Right atrium auricular region (tissue), 2 donors: Measurements from ENCODE around the gene KLK6. TPM values are rescaled to one million over a fixed set of nuclear protein-coding genes. Genes with fewer than 3 reads are reported as not detected.

Source experiments
- DNase-seq: peaks from one replicate; pipeline ENCODE4 v3.0.0-alpha.2; 2019; ENCODE audit warnings: low spot score
- H3K27ac ChIP-seq, 2 donors: fragments of 200-600 bp; sonication (generic); 1 replicate in 1 of 2; 2 replicates in 1 of 2; pipeline ENCODE4 v1.5.1; 2016 to 2019
- H3K27me3 ChIP-seq, 2 donors: fragments of 200-600 bp; sonication (generic); one replicate each; pipeline versions ENCODE4 v1.5.1 to v1.6.0; 2017 to 2019
- H3K36me3 ChIP-seq: fragments of 200-600 bp; sonication (generic); one replicate; pipeline ENCODE4 v1.5.1; 2016
- H3K4me1 ChIP-seq, 2 donors: fragments of 200-600 bp; sonication (generic); one replicate each; pipeline versions ENCODE4 v1.5.1 to v1.6.0; 2017 to 2019
- H3K4me3 ChIP-seq, 2 donors: fragments of 200-600 bp; sonication (generic); 1 replicate in 1 of 2; 2 replicates in 1 of 2; pipeline ENCODE4 v1.5.1; 2017 to 2019; ENCODE audit warnings: mild to moderate bottlenecking in 1 of 2, moderate library complexity in 1 of 2
- H3K9me3 ChIP-seq, 2 donors: fragments of 200-600 bp; sonication (generic); one replicate each; pipeline ENCODE4 v1.5.1; 2019
- CTCF ChIP-seq, 2 donors: fragments of 200-600 bp; sonication (generic); IDR thresholded peaks; one replicate each; pipeline ENCODE4 v1.5.1; 2019; ENCODE audit warnings: antibody characterized with exemption in 2 of 2
- total RNA-seq, 2 donors: library from RNA; depleted of rRNA; stranded (reverse); fragments of >200 nt; gene quantifications; one replicate each; pipeline ENCODE4 v1.1.0, GENCODE V29; 2016

KLK6 gene
- not detected for total RNA-seq

DNA sequence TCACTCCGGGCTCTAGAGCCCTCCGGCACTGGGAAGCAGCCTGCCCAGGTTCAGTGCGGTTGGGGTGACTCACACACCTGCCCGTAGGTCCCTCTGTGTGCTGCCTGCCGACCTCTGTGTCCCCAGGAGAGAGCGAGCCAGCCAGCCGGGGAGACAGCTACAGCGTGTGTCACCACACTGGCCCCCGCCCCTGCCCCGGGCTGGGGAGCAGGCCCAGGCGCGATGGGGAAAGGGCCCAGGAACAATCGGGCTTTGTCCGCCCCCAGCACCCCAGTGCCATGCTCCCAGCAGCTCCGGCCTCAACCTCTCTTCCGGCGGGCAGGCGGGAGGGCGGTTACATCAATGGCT is at the start of gene KLK6:
Gene KLK6 (minus strand): TSS at position 179 of the 348 bp plus-strand sequence. CDS start 1,487 bp downstream, outside the sequence.
- Histone ChIP-seq H3K36me3 (no peaks in the 10 kb centered on the region), H3K4me3 (no peak within 1 kb of the TSS), H3K9me3 (no peaks in the 10 kb centered on the region), H3K27me3 (no peaks in the 10 kb centered on the region), H3K27ac (no peak within 1 kb of the TSS), H3K4me1 (no peaks in the 10 kb centered on the region)
- no peak for TF ChIP-seq CTCF (IDR thresholded peaks at IDR 0.05)
- DNase-seq, result no peak

DNA sequence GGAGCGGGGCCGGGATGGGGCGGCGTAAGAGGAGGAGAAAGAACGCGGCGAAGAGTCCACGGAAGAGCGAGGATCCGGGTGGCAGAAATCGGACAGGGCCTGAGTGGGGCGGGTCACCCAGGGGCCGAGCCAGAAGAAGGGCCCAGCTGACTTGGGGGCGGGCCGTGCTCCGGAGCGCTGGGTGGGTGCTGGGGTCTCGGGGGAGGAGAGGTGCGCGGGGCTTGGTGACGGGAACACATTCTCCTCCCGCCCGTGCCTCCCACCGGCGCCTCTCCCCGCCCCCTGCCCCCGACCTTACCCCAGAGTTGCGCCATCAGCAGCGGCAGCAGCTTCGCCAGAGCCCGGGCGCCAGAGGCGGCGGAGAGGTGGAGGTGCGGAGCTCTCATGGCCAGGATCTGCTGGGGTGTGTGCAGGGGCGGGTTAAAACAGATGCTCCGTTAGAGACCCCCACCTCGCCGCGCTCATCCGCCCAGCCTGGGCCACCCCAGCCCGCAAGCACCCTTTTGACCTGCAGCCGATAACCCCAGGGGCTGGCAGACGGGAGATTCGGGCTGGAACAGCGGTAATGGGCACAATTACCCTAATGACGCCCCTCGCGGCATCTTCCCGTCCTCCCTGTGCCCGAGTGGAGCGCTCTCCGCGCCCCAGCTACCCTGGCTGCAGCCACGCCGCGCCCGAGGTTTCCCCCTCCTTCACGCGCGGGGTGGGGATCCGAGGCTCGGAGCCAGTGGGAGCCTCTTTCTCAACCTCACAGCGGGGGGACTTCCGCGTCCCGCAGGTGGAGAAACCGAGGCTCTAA is 49.6 kb upstream of the KLK6 start:
- Histone ChIP-seq H3K27me3 (peaks cover 9 to 11% of the 10 kb centered on the region in 2 donors), H3K36me3 (no peaks in the 10 kb centered on the region), H3K4me1 (peaks cover 0 to 25% of the 10 kb centered on the region in 2 donors), H3K9me3 (no peaks in the 10 kb centered on the region), H3K27ac (no peak overlapping the region), H3K4me3 (peak overlapping the region; percentile 7 to 47)
- TF ChIP-seq CTCF (IDR thresholded peaks at IDR 0.05), result no peak
- no peak for DNase-seq

DNA sequence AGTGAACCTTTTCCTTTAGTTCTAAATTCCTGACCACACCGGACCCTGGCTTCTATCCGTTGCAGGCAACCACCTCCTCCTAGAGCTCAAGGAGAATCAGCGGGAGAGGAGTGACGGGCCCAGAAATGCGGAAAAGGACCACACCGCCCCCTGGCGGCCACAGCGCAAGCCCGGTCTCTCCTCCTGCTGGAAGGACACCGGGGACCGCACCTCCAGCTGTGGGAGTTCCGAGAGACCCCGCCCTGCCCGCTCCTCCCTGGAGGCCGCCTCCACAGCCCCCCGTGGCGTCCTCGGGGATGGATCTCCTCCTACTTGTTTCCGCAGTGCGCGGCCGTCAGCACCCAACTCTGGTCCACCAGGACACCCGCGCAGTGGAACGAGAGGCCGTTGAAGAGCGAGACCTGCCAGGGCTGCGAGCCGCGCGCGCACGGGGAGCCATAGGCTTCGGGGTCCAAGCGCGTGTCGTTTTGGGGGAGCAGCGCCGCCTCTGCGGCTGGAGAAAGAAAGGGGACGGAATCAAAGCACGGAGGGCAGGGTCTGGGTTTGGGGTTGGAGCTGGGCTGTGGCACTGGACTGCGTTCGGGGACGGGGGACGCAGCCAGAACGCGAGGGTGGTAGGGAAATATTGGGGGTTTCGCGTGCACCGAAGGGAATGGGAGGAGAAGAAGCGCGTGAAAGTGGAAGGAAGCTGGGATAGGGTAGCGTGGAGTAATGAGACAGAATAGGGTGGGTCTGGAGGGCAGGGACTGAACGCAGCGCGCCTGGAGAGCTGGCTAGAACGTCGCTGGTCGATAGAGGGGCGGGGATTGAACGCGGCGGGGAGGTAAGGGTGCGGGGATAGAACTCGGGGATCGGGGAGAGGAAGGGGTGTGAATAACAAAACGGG is 47.6 kb upstream of the KLK6 start:
- H3K4me1 ChIP-seq, result peaks cover 0 to 25% of the 10 kb centered on the region in 2 donors
- H3K9me3 ChIP-seq, result no peaks in the 10 kb centered on the region
- peak overlapping the region in 1 of 2 donors; percentile 35 for H3K4me3 ChIP-seq
- no peak overlapping the region for H3K27ac ChIP-seq
- H3K36me3 ChIP-seq, result no peaks in the 10 kb centered on the region
- peak; percentile 53 to 57 for TF ChIP-seq CTCF (IDR thresholded peaks at IDR 0.05)
- peaks cover 9 to 11% of the 10 kb centered on the region in 2 donors for H3K27me3 ChIP-seq
- peak; percentile 67 for DNase-seq

DNA sequence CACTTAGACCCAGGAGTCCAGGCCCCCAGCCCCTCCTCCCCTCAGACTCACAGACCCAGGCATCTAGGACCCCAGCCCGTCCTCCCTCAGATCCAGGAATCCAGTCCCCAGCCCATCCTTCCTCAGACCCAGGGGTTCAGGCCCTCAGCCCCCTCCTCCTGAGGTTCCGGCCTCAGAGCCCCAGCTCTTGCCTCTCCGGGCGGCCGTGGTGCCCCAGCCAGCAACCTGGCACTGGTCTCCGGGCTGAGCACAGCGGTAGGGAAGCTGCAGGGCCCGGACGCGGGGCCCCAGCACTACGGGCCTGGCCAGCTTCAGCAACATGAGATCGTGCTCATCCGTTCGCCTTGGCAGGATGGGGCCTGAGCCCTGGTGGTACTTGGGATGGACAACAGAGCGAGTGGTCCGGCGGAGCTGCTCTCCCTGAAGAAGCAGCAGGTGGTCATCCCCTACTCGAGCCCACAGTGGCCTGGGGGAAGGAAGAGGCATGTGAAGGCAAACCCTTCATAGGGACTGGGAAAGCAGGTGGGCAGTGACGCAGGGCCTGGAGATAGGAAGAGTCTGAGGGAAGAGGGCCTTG is 46.4 kb upstream of the KLK6 start:
- Histone ChIP-seq H3K4me1 (peaks cover 0 to 25% of the 10 kb centered on the region in 2 donors), H3K9me3 (no peaks in the 10 kb centered on the region)
- no peak for DNase-seq

GRCh38 chr19:51014242-51014641 is 44.9 kb upstream of the KLK6 start:
- Histone ChIP-seq H3K4me3 (no peak overlapping the region), H3K9me3 (no peaks in the 10 kb centered on the region), H3K4me1 (peaks cover 0 to 17% of the 10 kb centered on the region in 2 donors), H3K27me3 (peaks cover 9 to 11% of the 10 kb centered on the region in 2 donors), H3K27ac (no peak overlapping the region), H3K36me3 (no peaks in the 10 kb centered on the region)
- no peak for DNase-seq
- no peak for TF ChIP-seq CTCF (IDR thresholded peaks at IDR 0.05)

More for the DNA sequence above, 46.4 kb upstream of the KLK6 start:
- no peaks in the 10 kb centered on the region for H3K36me3 ChIP-seq
- H3K27ac ChIP-seq, result no peak overlapping the region
- peaks cover 9 to 11% of the 10 kb centered on the region in 2 donors for H3K27me3 ChIP-seq
- no peak for TF ChIP-seq CTCF (IDR thresholded peaks at IDR 0.05)
- no peak overlapping the region for H3K4me3 ChIP-seq
